GM18502 (cell line): ENCODE data around the gene NBL1.

Experiments used
- ATAC-seq: cut with Tn5 transposase; IDR thresholded peaks from one replicate; pipeline ENCODE4 v1.9.1; 2021; ENCODE audit warnings: mild to moderate bottlenecking; ENCODE audit not compliant: unreplicated experiment, poor library complexity

Gene NBL1

DNA sequence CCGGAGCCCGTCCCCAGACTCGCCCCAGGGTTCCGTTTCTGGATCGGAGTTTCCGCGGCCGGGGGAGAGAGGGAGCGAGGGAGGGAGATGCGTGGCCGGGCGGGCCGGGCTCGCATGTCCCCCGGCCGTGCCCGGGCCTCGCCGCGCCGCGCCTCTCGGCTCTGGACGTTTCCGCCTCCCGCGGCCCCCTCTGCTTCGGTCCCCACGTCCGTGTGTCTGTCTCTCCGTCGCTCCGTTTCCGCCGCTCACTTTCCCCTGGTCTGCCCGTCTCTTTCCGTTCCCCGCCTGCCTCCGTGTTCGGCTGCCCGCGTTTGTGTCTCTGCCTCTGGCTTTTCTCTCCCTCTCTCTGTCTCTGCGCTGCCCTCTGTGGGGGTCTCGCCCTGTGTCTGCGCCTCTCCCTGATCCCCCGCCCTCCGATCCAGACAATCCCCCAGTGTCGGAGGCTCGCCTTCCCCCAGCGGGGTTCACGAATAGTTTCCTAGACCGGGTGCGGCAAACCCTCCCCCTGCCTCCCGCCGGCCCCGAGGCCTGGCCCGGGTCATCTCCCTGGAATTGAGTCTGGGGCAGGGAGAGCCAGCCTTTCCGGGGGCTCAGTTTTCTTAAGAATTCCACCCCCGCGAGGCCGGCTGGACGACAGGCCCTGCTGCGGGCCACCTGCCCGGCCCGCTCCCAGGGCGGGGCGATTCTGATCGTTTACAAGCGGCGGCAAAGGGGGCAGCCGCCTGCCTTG, 735 bp downstream of the NBL1 start:
- no peak for ATAC-seq

DNA sequence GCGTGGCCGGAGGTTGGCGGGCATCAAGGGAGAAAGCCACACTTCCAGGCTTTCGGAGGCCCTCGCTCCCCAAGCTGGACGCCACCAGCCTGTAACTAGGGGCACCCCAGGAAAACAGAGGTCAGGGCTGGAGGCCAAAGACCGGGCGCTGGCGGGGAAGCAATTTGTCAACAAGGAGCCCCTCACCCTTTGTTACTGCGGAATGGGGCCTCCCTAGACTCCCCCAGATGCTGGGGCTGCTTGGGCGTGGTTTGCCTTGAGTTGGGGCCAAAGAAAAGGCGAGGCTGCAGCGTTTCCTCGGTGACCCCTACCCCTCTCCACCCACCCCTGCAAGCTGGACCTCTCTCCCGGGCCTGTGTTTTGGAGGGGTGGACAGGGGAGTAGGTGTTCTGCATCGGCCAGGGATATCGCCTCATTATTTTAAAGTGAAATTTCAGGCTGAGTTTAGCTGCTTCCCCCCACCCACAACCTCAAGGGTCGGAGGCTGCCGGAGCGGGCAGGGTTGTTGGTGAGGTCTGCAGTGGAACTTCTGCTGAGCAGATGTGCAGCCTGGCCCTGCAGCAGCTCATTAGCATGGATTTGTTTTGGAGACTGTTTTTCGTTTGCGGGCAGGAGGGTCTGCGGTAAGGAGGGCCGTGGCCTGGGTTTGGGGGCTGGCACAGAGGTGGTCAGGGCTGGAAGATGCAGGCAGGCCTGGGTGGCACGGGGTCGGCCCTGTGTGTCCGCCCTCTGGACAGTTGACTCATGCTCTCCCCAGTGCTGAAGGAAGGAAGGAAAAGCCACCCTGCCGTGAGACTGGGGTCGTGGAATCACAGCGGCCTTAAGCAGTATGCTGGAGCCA, 1.5 kb downstream of the NBL1 start:
- no peak for ATAC-seq

DNA sequence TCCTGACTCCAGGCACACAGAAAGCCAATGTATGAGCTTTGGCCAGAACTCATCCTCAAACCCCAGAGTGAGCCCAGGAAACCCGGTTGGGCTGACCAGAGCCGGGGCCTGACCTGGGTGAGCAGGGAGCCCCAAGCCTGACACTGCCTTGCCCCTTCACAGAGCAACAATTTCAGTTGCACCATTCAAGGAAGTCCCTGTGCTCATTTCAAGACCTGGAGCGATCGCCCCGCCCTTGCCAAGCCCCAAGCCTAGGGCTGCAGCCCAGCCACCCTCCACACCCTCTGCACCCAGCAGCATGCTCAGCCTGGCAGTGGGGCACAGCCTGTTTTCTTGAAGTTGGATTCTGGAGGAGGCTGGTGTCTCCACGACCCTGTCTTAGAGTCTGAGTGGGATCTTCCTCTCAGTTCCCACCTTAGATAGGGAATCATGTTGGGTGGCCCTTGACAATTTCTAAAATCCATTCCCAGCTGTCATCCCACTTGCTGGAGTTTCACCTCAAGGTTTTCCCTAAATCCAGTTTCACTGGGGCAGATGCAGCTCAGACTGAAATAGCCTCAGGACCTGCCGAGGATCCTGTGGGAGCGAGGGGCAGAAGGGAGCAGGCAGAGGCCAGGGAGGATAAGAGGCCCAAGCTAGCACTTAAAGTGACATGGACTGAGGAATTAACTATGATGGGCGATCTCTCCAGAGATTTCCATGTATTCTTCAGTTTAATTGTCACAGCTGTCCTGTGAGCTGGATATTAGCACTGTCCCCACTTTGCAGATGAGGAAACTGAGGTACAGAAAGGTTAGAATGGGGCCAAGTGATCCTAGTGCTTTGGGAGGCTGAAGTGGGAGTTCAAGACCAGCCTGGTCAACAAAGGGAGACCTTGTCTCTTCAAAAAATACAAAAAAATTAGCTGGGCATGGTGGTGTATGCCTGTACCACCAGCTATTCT, 2.5 kb downstream of the NBL1 start:
- no peak for ATAC-seq

DNA sequence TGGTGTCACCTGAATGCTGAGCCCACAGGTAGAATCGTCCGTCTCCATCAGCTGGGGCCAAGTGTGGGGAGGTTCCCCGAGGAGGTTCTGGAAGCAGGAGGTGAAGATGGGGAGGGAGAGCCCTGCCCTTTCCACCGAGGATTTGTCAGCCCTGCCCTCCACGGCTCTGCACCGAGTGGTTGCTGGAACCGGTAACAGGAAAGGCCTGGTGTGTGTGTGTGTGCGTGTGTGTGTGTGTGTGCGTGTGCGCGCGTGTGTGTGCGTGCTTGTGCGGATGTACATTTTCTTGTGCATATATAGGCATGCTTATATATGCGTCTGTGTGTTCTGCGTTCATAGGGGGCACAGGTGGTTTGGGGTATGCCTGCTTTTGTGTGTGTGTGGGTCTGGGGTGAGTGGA, 3.5 kb downstream of the NBL1 start:
- no peak for ATAC-seq

DNA sequence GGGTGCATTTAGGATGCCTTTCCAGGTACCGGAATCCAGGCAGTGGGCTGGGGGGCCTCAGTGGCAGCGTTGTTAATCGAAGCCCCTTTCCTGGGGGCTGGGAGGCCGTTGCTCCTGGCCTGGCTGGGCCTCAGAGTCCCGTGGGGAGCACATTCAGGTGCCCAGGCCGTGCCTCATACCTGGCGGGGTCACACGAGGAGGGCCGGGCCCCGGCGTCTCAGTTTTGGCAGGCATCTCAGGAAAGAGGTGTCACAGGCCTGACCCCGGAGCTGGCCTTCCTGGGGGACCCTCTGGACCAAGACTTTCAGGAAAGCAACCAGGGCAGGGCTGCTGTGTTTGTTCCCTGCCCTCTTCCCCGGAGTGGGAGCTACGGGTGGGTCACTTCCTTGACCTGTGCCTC, 4.1 kb downstream of the NBL1 start:
- no peak for ATAC-seq

DNA sequence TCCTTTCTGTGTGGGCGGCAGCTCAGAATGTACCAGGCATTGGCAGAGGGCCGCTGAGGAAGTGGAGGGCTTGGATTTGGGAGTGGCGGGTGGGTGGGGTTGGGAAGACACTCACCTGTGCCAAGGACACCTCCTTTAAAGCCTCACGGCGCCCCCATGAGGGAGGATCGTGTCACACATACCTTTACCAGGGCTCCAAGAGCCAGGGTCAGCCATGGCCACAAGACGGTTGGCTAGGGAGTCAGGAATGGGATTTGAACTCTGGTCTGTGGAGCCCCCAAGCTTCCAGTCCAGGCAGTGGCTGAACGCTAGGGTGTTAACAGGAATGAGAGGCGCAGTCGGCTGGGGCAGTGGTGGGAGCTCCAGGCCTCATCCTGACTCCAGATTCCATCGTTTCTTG, 4.6 kb downstream of the NBL1 start:
- ATAC-seq = no peak

DNA sequence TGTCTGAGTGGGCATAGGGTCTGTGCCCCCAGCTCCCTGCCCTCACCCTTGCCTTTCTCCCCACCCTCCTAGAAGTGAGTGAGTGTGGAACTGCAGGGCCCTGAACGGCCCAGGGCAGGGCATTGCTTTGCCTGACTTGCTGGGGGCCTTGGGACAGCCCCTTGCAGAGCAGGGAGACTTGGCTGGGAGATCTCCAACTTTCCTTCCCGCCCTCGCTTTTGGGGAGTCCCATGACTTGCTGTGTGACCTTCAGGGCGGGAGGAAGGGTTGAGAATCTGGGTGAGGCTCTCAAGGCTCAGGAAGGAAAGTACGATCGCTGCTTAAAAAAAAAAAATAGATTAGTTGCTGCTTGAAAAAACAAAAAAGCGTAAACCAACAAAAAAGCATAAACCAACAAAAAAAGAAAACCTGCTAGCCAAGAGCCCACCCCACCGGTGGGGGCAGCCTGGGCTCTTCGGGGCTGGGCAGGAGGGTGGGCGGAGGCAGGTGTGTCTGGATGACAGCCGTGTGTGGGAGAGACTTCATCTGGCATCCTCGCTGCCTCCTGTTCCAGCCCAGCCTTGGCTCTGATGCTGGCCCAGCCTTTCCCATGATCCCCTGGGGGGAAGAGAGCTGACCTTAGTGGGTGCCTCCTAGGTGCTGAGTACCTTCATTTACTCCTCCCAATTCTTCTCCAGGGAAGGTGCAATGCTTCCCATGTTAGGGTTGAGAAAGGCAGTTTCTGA, 6.5 kb downstream of the NBL1 start:
- no peak for ATAC-seq

DNA sequence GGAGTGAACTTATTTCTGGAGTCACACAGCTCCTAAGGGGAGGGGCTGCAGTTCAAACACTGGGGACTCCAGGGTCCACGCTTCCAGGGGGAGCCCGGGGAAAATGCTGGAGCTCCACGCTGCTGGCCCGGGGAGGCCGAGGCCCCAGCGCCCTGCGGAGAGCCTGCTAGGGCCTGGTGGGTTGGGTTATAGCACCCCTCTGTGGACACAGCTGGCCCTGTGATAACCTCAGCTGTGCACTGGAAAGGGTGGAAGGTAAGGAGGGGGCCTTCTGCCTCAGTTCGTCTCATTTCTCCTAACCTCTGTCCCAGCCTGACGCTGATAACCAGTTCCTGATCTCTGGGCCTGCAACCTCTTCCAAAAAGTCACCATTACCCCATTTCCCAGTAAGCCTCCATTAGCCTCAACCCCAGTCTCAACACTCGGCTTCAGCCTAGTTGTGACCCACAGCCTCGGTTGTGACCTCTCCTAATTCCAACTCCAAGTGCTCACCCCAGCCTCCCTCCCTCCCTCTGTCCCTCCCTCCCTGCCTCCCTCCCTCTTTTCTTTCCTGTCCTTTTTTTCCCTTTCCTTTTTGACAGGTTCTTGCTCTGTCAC, 7.1 kb downstream of the NBL1 start:
- ATAC-seq = no peak

DNA sequence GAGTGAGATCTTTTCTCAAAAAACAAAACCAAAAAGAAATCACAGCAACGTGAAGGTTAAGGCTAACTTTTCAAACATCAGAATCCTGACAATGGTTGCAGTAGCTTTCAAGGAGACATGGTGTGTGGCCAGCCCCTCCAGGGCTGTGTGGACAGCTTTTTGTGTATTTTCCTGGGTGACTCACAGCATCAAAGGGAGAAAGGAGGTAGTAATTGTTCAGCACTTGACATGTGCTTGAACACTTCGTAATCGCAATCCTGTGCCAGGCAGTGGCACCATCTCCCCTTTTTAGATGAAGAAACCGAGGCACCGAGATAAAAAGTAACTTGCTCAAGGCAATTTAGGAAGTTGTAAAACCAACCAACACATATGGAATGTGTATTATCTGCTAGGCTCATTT, 10.3 kb downstream of the NBL1 start:
- no peak for ATAC-seq

DNA sequence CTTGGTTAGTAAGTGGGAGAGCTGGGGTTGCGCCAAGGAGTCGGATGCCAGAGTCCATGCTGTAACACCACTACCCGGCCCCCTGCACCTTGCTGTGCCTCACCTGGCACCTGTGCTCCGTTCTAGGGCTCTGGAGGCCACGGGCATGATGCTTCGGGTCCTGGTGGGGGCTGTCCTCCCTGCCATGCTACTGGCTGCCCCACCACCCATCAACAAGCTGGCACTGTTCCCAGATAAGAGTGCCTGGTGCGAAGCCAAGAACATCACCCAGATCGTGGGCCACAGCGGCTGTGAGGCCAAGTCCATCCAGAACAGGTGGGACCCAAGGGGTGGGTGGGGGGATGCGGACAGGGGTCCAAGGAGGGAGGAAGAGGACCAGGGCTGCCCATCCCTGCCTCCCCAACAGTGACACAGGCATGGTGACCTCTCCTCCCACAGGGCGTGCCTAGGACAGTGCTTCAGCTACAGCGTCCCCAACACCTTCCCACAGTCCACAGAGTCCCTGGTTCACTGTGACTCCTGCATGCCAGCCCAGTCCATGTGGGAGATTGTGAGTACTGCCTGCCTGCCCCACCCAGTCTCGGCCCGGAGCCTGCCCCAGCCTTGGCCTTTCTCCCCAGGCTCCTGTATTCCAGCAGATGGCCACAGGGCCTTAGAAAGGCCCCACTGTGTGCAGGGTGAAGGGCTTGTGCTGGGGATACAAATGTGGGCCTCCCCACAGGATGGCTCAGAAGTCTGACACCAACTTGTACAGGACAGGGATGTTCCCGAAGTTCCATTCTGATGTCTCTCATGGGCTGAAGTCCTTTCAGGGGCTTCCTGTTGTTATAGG, 11.0 kb downstream of the NBL1 start:
- no peak for ATAC-seq

DNA sequence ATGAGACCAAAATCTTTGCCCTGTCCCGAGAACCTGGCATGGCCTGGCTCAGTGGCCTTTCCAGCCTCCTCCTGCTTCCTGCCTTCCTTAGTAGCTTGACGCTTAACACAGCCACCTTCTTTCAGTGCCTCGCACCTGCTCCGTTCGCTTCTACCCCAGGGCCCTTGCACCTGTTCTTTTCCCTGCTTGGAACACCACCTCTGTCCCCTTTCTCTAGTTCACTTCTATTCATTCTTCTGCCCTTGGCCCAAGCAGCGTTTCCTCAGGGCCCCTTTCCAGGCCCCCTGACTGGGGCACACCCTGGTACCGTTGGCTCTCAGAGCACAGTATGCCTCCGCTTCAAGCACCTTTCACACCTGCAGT, 11.6 kb downstream of the NBL1 start:
- ATAC-seq = no peak

DNA sequence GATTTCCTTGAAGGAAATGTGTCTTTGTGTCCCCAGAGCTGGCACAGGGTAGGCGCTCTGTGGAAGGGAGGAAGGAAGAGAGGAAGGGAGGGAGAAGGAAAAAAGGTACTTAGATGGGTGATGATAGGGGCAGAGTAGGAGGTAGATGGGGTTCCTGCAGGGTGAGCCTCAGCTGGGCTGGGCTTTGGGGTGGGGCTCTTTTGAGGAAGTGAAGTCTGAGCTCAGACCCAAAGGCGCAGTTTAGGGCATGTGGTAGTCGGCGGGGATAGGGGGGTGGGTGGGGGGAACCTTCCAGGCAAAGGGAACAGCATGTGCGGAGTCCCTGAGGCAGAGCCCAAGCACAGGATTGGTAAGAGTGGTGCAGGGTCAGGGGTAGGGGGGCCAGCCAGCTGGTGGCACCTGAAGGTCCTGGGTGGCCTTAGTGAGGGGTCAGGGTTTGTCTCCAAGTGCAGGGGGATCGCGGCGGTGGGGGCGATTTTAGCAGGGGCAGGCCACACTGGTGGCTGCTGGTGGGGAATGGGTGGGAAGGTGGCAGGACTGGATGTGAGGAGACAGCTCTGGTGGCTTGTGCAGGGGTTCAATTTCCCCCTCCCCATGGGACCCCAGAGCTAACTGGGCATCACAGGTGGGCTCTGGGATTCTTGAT, 12.1 kb downstream of the NBL1 start:
- no peak for ATAC-seq

DNA sequence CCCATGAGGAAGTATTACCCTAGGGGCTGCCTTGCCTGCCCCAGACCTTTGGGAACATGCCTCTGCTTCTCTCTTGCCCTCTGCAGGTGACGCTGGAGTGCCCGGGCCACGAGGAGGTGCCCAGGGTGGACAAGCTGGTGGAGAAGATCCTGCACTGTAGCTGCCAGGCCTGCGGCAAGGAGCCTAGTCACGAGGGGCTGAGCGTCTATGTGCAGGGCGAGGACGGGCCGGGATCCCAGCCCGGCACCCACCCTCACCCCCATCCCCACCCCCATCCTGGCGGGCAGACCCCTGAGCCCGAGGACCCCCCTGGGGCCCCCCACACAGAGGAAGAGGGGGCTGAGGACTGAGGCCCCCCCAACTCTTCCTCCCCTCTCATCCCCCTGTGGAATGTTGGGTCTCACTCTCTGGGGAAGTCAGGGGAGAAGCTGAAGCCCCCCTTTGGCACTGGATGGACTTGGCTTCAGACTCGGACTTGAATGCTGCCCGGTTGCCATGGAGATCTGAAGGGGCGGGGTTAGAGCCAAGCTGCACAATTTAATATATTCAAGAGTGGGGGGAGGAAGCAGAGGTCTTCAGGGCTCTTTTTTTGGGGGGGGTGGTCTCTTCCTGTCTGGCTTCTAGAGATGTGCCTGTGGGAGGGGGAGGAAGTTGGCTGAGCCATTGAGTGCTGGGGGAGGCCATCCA, 12.8 kb downstream of the NBL1 start:
- no peak for ATAC-seq

DNA sequence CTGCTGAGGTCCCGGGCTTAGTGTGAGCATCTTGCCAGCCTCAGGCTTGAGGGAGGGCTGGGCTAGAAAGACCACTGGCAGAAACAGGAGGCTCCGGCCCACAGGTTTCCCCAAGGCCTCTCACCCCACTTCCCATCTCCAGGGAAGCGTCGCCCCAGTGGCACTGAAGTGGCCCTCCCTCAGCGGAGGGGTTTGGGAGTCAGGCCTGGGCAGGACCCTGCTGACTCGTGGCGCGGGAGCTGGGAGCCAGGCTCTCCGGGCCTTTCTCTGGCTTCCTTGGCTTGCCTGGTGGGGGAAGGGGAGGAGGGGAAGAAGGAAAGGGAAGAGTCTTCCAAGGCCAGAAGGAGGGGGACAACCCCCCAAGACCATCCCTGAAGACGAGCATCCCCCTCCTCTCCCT, 13.4 kb downstream of the NBL1 start:
- no peak for ATAC-seq

DNA sequence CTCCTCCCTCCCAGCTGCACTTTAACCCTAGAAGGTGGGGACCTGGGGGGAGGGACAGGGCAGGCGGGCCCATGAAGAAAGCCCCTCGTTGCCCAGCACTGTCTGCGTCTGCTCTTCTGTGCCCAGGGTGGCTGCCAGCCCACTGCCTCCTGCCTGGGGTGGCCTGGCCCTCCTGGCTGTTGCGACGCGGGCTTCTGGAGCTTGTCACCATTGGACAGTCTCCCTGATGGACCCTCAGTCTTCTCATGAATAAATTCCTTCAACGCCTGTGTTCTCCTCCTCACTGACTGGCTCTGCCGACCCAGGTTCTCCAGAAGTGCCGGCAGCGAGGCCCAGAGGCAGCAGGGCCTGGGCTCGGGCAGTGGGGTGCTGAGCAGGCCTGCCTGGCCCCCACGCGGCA, 14.1 kb downstream of the NBL1 start:
- ATAC-seq = no peak

DNA sequence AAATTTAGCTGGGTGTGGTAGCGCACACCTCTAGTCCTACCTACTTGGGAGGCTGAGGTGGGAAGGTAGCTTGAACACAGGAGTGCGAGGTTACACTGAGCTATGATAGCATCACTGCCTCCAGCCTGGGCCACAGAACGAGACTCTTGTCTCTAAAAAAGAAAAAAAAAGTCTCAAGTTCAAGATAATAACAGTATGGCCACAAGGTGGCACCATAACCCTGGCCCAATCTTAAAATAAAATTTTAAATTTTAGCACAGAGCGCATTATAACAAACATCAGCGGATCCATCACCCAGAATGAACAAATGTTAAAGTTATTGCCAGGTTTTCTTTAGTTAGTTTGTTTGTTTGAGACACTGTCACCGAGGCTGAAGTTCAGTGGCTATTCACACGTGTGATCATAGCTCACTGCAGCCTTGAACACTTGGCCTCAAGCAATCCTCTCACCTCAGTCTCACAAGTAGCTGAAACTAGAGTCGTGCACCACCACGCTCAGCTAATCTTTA, 17.7 kb downstream of the NBL1 start:
- no peak for ATAC-seq

DNA sequence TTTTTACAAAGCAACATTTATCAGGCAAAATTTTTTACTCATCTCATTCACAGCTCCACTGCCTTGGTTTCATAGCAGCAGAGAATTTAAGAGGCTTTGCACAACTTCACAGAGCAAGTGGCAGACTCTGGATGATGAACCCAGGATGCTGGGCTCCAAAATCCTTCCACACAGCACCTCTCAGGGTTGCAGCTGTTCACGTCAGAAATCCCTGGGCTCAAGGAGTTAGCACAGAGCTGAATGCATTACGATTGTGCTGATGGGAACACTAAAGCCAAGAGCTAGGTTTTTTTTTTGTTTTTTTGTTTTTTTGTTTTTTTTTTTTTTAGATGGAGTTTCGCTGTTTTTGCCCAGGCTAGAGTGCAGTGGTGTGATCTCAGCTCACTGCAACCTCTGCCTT, 18.2 kb downstream of the NBL1 start:
- ATAC-seq = no peak
